HG03280 (cell line): Measurements from ENCODE around the gene SAMHD1.
A peak's percentile ranks its signal among the peaks of the same experiment; 100 is the strongest.
"Not testable (repeated sequence)": the region's sequence is repeated elsewhere in the genome, so short reads cannot be mapped to it uniquely, and the experiment has no call there.

Experiments used
- ATAC-seq: cut with Tn5 transposase; IDR thresholded peaks from one replicate; pipeline ENCODE4 v1.9.1; 2021; ENCODE audit warnings: mild to moderate bottlenecking, moderate library complexity; ENCODE audit not compliant: unreplicated experiment

Gene SAMHD1

GRCh38 chr20:36917943-36918342, 33.6 kb downstream of the SAMHD1 start:
- no peak for ATAC-seq

- no peak for ATAC-seq
Observed at GRCh38 chr20:36917240-36917639, 34.3 kb downstream of the SAMHD1 start.

DNA sequence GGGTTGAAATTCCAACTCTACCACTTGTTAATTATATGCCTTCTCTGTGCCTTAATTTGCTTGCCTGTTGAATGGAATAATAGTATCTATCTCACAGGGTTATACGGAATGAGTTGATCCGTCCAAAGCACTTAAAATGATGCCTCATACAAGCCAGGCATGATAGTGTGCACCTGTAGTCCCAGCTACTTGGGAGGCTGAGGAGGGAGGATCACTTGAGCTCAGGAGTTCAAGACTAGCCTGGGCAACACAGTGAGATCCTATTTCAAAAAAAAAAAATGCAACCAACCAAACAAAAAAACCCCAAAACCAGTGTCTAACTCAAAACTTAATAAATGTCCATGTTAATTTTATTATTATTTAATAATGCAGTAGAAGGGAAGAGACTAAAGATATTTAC, 35.3 kb downstream of the SAMHD1 start:
- ATAC-seq: no peak

- ATAC-seq: no peak
Observed at GRCh38 chr20:36908603-36909002, 42.9 kb downstream of the SAMHD1 start.

DNA sequence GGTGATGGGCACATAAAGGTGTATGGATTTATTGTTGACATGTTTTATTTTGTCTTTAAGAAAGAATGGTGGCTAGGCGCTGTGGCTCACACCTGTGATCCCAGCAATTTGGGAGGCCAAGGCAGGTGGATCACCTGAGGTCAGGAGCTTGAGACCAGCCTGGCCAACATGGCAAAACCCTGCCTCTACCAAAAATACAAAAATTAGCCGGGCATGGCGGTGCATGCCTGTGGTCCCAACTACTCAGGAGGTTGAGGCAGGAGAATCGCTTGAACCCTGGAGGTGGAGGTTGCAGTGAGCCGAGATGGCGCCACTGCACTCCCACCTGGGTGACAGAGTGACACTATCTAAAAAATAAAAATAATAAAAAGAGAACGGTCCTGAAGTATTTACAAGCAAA, 45.4 kb downstream of the SAMHD1 start:
- ATAC-seq: not testable (repeated sequence)

- not testable (repeated sequence) for ATAC-seq
Observed at GRCh38 chr20:36905566-36905965, 45.9 kb downstream of the SAMHD1 start.

DNA sequence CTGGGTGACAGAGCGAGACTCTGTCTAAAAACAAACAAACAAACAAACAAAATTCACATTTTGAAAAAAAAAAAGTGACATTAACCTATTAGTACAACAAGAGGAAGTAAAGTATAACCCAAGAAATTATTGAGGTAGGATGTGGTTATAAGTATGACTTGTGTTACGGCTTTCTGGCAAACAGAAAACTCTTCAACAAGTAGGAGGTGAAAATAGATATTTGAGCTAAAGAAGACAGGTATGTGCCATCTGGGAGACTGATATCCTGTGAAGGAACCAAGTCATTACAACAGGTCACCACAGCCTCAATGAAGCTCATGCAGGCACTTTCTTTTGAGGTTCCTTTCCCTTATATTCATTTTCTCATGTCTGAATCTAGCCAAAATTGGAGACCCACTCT, 46.8 kb downstream of the SAMHD1 start:
- ATAC-seq: no peak

DNA sequence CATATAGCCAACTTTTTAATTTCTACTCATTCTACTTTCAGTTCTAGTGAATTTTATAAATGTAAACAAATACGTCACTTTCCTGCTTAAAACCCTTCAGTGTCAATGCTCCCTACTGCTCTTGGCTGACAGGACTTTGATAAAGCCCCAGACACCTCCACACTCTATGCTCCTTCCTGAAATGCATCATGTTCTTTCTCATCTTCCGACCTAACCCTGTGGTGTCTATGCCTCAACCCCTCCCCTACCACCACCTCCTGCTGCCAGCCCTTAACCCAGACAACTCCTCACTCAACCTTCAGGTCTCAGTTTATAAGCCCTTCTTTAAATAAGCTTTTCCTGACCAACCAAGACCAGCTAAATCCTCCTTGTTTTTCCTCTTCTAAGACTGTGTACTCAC, 56.5 kb downstream of the SAMHD1 start:
- no peak for ATAC-seq

GRCh38 chr20:36893801-36894200, 57.7 kb downstream of the SAMHD1 start:
- ATAC-seq: no peak

- no peak for ATAC-seq
Observed at GRCh38 chr20:36891211-36891610, 60.3 kb downstream of the SAMHD1 start.

- no peak for ATAC-seq
Observed at GRCh38 chr20:36890586-36890985, 60.9 kb downstream of the SAMHD1 start.

- no peak for ATAC-seq
Observed at GRCh38 chr20:36888880-36889516, 62.5 kb downstream of the SAMHD1 start.

GRCh38 chr20:36887752-36888090, 63.8 kb downstream of the SAMHD1 start:
- no peak for ATAC-seq

GRCh38 chr20:36886859-36887751, 64.4 kb downstream of the SAMHD1 start:
- ATAC-seq: peak; percentile 71

- no peak for ATAC-seq
Observed at GRCh38 chr20:36885356-36885755, 66.2 kb downstream of the SAMHD1 start.

DNA sequence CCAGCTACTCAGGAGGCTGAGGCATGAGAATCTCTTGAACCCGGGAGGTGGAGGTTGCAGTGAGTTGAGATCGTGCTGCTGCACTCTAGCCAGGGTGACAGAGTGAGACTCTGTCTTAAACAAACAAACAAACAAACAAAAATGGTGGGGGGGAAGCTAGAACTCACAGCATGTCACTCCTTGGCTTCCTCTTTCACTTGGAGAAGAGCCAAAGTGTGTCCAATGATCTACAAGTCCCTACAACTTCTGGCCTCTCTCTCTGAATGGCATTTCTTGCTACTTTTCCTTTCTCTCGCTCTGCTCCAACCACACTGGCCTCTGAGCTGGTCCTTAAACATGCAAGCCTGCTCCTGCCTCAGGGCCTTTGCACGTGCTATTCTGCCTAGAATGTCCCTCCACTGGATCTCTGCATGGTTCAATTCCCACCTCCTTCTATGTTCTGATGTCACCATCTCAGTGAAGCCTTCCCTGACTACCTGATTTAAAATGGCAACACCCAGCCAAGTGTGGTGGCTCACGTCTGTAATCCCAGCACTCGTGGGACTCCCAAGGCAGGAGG, 67.5 kb downstream of the SAMHD1 start:
- ATAC-seq: no peak

- no peak for ATAC-seq
Observed at GRCh38 chr20:36881888-36882287, 69.6 kb downstream of the SAMHD1 start.

DNA sequence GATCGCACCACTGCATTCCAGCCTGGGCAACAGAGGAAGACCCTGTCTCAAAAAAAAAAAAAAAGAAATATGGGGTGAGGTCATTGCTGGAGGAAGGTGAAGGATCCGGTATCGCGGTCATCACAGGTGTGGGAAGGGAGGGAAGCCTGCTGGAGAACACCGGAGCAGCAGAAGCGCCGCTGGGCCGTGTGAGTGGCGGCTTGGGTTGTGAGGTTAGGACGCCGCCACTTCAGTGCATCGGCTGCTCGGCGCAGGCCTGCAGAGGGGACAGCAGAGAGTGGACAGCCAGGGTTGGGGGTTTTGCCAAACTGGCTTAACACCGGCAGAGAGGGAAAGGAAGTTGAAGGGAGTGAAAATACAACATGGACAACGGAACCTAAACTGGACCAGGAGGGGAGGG, 70.2 kb downstream of the SAMHD1 start:
- no peak for ATAC-seq

DNA sequence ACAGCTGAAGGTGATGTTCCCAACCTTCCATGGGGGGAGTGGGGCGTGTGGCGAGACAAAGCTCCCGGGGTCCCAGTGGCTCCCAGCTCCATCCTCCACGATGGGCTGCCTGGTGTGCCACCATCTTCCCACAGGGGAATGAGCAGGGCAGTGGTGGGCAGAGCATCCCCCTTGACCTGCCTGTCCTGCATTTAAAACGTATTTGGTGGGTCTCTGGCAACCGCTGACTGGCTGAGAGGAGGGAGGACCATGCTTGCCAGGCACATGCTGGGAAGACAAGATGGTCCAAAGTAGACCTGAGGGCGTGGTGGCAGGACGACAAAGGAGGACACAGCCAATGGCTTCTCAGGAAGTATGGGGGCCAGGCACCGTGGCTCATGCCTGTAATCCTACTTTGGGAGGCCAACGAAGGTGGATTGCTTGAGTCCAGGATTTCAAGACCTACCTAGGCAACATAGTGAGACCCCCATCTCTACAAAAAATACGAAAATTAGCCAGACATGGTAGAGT, 70.7 kb downstream of the SAMHD1 start:
- no peak for ATAC-seq

DNA sequence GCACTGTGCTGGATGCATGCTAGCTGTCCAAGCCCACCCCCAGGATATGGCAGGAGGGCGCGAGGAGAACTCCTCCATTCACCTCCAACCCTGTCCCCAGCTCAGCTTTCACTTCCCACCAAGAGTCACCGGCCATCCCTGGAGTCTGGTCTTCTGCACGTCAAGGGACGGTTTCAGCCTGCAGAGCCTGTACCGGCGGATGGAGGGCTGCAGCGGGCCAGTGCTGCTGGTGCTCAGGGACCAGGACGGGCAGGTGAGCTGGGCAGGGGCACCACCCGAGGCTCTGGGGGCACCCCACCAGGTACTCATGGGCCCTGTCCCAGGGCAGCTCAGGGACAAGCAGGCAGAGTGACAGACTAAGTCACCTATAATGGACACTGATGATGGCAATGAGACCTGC, 72.6 kb downstream of the SAMHD1 start:
- no peak for ATAC-seq

GRCh38 chr20:36876473-36876833, 75.1 kb downstream of the SAMHD1 start:
- no peak for ATAC-seq
